NOMO-1 (cell line): ENCODE measurements around the gene P4HA2.

Experiments used
- DNase-seq, 2 experiments: peaks; one replicate each; lab custom pipeline; 2025; ENCODE audit not compliant: unreplicated experiment in 2 of 2; lab: John Stamatoyannopoulos, UW

P4HA2 gene

GRCh38 chr5:132265336-132266030, 37.8 kb upstream of the P4HA2 start:
- no peak for DNase-seq

GRCh38 chr5:132264546-132265335, 37.1 kb upstream of the P4HA2 start:
- DNase-seq, result no peak

GRCh38 chr5:132263548-132264261, 36.1 kb upstream of the P4HA2 start:
- no peak for DNase-seq

DNA sequence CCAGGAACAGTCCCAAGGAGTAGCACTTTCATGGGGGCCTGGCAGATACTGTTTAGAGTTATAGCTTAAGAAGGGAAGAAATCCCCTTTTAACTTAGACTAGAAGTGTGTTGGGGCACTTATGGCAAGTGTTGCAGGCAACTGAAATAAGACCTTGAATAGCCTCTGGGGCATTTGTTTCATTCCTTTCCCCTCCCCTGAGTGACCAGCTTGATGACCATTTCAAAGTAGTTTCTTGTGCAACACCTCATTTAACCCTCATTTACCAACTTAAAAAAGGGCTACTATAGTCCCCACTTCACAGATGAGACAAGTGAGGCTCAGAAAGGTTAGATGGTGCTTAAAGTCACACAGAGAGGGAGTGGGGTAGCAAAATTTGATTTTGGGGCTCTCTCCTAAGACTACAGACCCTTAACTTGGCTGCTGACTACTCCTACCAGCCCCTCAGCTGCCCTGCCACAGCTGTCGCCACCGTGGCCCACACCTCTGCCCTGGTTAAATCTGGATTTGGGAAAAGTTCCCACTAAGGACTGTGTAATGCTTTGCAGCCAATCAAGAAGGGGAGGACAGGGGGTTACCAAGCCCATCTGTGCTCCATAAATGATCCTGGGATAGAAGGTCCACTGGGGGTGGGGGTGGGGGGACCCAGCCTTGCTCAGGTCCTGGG, 35.4 kb upstream of the P4HA2 start:
- no peak for DNase-seq

GRCh38 chr5:132261881-132262845, 34.5 kb upstream of the P4HA2 start:
- DNase-seq, result no peak

DNA sequence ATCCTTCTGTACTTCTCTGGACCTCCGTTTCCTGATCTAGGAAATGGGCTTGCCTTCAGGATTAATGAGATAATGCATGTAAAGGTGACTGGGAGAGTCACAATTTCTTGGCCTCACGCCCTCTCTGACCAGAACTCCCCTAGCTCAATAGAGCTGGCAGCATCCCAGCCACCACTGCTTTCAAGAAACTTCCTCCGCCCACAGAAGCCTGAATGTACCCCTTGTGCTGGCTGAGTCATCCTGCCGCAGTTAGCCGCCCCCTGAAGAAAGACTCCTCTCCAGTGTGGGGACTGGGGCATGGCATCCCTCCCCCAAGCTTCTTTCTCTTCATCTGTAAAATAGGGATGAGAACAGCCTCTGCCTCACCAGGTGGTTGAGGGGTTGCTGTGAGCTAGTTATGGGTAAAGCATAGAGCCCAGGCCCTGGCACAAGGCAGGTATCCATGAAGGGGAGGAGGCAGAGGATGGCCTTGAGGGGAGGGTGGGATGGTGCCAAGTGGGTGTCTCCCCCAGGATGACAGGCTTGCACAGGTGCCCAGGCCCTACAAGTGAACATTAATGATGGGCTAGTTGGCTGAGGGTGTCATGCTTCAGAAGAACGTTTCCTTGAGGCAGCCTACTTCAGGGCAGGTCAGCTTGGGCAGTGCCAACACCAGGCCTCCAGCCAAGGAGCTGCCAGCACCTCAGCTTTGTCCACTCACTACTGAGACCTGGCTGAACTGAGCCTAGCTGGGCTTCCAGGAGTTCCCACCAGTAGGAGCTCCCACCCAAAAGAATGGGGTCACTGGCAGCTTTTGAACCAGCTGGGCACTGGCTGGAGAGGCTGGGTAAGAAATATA, 33.3 kb upstream of the P4HA2 start:
- DNase-seq, result no peak

- no peak for DNase-seq
Measured at GRCh38 chr5:132260051-132260450, 32.4 kb upstream of the P4HA2 start.

DNA sequence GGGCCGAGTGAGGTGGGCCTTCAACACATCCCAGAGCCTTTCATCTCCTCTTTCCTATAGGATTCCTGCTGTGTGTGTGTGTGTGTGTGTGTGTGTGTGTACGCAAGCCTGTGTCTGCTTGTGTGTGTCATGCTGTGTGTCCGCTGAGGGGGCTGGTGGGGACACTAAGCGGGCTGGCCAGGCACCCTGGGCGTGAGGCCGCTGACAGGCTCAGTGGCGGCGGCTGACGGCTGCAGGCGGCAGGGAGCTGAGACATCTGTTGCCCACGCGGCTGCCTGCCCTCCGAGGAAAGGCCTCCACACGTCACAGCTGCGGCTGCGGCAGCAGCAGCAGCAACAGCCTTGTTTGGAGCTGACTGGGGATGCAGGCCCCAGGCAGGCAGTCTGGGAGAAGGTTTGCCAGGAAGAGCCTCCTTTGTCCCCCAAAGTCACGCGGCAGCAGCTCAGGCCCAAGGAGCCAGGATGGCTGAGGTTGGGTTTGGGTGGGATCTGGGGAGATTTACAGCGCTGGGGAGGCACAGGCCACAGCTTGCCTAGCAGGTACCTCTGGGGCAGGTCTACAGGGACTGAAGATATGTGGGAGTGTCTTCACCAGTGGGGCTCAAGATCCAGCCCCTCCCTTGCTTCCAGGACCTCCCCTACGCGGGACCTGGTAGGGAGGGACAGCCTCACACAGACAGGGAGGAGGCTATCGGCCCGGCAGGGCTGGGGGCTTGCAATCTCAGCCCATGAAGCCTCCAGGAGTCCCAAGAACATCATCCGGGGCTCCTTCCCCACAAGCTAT, 31.6 kb upstream of the P4HA2 start:
- no peak for DNase-seq

DNA sequence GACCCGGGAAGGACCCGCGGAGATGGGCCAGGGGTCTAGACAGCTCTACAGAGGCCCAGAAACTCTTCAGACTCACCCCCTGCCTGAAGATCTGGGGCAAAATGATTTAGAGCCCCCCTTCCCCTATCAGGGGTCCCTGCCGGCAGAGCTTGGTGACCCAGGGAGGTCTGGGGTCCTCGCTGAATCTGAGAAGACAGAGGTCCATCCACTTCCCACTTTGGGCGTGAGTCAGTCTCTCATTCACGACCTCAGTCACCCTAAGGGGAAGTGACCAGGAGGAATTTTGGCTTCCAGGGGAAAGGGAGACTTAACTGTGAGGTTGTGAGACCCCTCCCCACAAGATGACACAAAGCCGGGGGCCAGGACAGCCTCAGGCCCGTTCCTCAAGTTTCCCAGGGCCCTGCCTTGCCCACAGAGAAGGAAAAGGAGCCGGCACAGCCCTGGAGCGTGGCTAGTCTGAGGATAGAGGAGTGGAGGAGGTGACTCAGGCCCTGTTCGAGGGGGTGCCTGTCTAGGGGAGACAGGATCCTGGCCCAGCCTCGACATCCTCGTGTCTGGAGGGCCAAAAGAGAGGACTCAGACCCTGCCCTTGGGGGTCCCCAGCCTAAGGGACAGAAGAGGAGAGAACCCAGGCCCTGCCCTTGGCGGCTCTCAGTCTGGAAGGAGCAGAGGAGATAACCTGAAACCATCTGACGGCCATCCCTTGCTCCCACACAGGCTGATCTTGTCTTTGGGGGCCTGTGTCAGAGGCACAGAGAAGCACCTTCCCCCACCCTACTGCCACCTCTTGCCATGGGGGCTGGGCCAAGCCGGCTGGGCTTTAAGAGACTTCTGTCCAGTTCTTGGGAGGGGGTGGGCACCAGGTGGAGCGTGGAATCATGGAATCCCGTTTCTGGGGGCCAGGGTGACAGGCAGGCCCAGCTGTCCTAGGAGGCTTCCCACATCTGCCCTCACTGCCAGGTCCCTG, 30.7 kb upstream of the P4HA2 start:
- DNase-seq, result no peak

- DNase-seq, result no peak
Measured at GRCh38 chr5:132257131-132258101, 29.8 kb upstream of the P4HA2 start, which contains the start of gene PDLIM4. TSS of gene PDLIM4 (plus strand) at chr5:132257696. CDS start at chr5:132257735, 39 bp downstream.

DNA sequence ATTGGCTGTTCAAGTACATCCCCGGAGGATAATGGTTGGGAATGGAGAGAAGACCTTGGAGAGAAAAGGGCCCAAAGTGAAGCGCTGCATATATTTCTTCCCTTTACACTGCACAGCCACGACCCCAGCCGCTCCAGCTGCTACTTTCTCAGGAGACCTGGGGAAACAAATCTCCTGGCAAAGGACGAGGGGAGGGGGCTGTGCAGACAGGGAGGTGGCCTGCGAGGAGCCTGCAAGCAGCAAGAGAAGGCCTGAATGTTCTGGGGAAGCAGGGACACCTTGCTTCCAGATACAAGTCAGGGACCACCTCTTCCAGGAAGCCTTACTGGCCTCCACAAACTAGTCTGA, 29.1 kb upstream of the P4HA2 start:
- DNase-seq, result no peak

GRCh38 chr5:132256086-132256782, 28.6 kb upstream of the P4HA2 start:
- no peak for DNase-seq

DNA sequence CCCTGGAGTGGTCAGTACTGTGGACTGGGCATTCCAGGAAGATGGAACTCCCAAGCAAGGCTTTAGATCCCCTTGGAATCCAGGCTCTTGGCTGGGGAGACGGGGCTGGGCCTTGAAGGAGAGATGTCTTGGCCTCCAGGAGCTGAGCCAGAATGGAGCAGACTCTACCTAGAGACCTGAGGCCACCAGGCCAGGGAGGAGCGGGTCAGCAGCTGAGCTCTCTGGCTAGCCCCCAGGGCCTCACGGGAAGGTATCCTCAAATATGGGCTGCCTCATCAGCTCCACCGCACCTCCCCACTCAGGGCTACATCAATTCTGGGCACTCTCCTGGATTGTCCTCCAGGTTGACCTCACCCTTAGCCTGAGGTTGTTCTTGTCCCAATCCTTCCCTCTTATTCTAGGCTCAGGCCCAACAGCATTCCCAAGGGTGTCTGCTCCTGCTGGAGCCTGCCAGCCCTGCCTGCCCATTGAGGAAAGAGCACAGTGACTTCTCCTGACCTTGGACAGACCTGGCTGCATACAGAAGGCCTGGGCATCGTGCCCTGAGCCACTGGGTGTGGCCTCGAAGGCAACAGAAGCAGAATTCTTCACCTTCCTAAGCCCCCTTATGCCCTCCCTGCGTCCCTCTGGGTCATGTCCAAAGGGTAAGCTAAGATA, 26.8 kb upstream of the P4HA2 start:
- DNase-seq, result no peak

DNA sequence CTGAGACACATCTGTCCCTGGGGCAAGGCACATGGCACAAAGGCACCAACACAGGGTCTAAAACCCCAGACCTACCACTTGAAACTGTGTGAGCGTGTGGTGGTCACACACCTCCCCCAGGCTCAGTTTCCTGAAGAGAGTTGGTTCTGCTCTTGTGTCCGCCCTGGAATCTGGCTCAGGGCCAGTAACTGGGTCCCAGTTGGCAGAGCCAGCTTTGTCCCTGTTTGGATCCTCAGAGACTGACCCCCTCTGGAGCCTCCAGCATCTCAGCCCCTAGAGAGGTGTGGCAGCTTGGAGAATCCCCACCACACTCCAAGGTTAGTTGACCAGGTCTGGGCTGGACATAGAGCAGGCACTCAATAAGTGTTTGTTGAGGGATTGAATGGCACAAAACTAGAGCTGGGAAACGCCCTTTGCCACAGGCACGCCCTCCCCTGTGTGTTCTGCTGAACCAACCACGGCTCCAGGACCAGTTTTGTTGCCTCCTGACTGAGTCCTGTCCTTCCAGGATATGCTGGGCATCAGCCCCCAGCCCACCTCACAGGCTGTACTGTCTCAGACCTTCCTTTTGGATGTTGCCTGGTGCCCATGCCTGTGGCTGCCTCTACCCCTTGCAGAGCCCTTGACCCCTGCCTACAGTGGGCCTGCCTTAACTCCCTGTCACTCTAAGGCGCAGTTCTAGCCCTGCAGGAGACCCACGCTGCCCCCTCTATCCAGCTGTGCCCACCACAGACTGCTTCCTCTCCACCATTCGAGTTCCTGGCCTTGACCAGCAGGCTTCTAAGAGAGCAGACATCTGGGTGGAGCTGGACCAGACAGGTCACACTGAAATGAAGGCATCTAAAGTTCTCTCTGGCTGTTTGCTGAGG, 26.0 kb upstream of the P4HA2 start:
- DNase-seq, result no peak
